Activated naive CD8-positive, alpha-beta T cell treated with anti-CD3 and anti-CD28 coated beads, Interleukin-2, amount 10 ng/mL, durations not matched to agents 7 days and 5 days (primary cell): ENCODE measurements around the gene BMP6. TPM values are rescaled to one million over a fixed set of nuclear protein-coding genes. Genes with fewer than 3 reads are reported as not detected.

Experiments used
- ATAC-seq: fragments of 150-1000 bp; cut with Tn5 transposase; one replicate; pipeline ENCODE4 v1.10.0; 2021; ENCODE audit warnings: low read depth, moderate library complexity
- POLR2A ChIA-PET: fragments of 350-600 bp; sonication (Branson Sonifier 250); formaldehyde crosslinking; loops from one replicate; lab custom pipeline; 2021; ENCODE audit warnings: antibody characterized with exemption; lab: Charles Lee
- DNase-seq: peaks from one replicate; pipeline ENCODE4 v3.0.0; 2021
- H3K27ac Mint-ChIP-seq: one replicate; pipeline ENCODE4 v1.8.0; 2022; ENCODE audit warnings: mild to moderate bottlenecking, mixed read lengths
- H3K27me3 Mint-ChIP-seq: one replicate; pipeline ENCODE4 v1.8.0; 2022; ENCODE audit warnings: mild to moderate bottlenecking, moderate library complexity, mixed read lengths
- H3K36me3 Mint-ChIP-seq: one replicate; pipeline ENCODE4 v1.8.0; 2021; ENCODE audit warnings: mild to moderate bottlenecking, mixed read lengths
- H3K4me1 Mint-ChIP-seq: one replicate; pipeline ENCODE4 v1.8.0; 2021; ENCODE audit warnings: mixed read lengths
- H3K4me3 Mint-ChIP-seq: one replicate; pipeline ENCODE4 v1.8.0; 2022; ENCODE audit warnings: mild to moderate bottlenecking, moderate library complexity, mixed read lengths
- H3K9me3 Mint-ChIP-seq: one replicate; pipeline ENCODE4 v1.8.0; 2021; ENCODE audit warnings: mixed read lengths
- total RNA-seq, 2 experiments: library from RNA; stranded (reverse); gene quantifications; one replicate each; pipeline ENCODE4 v1.2.3, GENCODE V29; 2021

BMP6 gene
- total RNA-seq, 2 experiments from 2014 or later = not detected

DNA sequence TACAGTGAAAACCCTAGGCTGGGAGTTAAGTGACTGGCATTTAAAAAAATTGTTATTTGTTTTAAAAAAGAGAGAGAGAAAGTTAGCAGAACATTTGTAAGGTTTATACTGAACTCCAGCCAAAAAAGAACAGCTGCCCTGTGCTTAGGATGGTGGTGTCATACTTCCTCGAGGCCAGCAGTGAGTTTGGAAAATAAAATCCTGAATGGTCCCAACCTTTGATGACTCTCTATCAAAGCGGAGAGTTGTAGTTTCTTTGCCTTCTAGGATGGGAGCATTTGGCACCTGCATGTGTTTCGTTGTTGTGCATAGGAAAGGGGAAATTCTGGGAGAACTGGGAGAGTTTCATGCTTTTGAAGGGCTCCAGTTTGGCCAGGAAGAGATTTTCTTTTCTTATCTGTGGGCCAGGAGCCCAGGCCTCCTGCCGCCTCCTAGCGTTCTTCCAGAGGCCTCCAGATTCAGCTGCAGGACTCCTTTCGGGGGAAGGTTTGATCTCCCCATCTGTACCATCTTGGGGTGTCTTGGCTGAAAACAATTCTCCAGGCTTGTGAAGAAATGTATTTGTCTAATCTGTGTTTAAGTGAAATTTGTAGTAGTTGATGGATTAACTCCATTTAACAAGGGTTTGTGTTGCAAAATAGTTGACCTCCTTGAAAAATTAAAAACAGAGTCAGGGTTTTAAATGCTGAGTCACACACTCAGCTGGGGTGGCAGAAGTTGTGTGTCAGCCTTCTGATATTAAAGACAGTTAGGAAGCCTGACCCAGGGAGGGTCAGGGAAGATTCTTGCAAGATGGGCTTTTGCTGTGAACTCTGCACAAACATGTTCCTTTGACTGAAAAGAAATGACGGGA, 121.3 kb downstream of the BMP6 start:
- Mint-ChIP-seq H3K36me3 (no peaks in the 10 kb centered on the region), H3K9me3 (peaks cover 4% of the 10 kb centered on the region), H3K27me3 (peaks cover 9% of the 10 kb centered on the region), H3K27ac (no peak overlapping the region), H3K4me1 (no peaks in the 10 kb centered on the region), H3K4me3 (no peak overlapping the region)
- POLR2A ChIA-PET = no interaction called here
- no peak for ATAC-seq
- DNase-seq = no peak

- POLR2A ChIA-PET = no interaction called here
Measured at GRCh38 chr6:7848229-7848628, 122.3 kb downstream of the BMP6 start.

DNA sequence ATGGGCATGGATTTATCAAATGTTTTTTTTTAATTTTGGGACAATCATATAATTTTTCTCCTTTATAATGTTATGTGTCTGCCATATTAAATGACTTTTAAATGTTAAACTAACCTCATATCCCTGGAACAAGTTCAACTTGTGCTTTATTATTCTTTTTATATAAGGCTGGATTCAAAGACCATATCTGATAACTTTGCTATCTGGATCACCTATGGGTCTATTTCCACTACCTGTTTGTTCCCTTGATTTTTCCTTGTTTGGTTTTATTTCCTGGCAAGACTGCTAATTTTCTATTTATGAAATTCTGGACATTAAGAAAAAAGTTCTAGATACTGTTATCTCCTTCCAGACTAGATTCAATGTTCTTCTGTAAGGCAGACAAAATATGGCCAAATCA, 125.9 kb downstream of the BMP6 start:
- POLR2A ChIA-PET = no interaction called here
- Mint-ChIP-seq H3K4me3 (no peak overlapping the region), H3K27me3 (peaks cover 7% of the 10 kb centered on the region), H3K36me3 (no peaks in the 10 kb centered on the region), H3K9me3 (peaks cover 7% of the 10 kb centered on the region), H3K4me1 (no peaks in the 10 kb centered on the region), H3K27ac (no peak overlapping the region)
- ATAC-seq = no peak
- no peak for DNase-seq

More at GRCh38 chr6:7848229-7848628, 122.3 kb downstream of the BMP6 start:
- Mint-ChIP-seq H3K9me3 (peaks cover 7% of the 10 kb centered on the region), H3K4me1 (no peaks in the 10 kb centered on the region), H3K27ac (no peak overlapping the region), H3K36me3 (no peaks in the 10 kb centered on the region), H3K4me3 (no peak overlapping the region), H3K27me3 (peaks cover 9% of the 10 kb centered on the region)
- ATAC-seq (no peak), DNase-seq (no peak)

DNA sequence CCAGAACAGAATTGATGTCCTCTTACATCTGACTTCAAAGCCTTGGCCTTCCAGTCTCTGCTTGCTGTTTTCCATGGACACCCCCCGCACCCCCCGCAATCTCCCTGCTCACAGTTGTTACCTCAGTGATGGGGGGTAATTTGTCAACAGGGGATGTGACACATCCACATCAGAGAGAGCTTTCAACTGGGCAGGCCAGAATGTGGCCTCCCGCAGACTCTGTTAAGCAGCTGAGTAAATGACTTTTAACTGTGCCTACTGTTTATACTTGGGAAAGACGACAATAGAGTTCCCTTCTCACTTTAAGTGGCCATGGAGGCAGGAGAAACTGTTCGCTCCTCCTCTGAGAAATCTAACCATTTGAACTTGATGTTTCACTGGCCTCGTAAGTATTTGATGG, 133.7 kb downstream of the BMP6 start:
- no peaks in the 10 kb centered on the region for H3K4me1 Mint-ChIP-seq
- H3K27ac Mint-ChIP-seq = no peak overlapping the region
- H3K9me3 Mint-ChIP-seq = no peaks in the 10 kb centered on the region
- no peak overlapping the region for H3K4me3 Mint-ChIP-seq
- no peak for DNase-seq
- H3K27me3 Mint-ChIP-seq = peaks cover 4% of the 10 kb centered on the region
- H3K36me3 Mint-ChIP-seq = no peaks in the 10 kb centered on the region
- ATAC-seq = no peak
- POLR2A ChIA-PET = no interaction called here

GRCh38 chr6:7865781-7866180, 139.9 kb downstream of the BMP6 start:
- no peak overlapping the region for H3K27ac Mint-ChIP-seq
- POLR2A ChIA-PET = no interaction called here
- ATAC-seq = no peak
- H3K9me3 Mint-ChIP-seq = no peaks in the 10 kb centered on the region
- peaks cover 8% of the 10 kb centered on the region for H3K27me3 Mint-ChIP-seq
- no peaks in the 10 kb centered on the region for H3K4me1 Mint-ChIP-seq
- H3K36me3 Mint-ChIP-seq = no peaks in the 10 kb centered on the region
- no peak overlapping the region for H3K4me3 Mint-ChIP-seq
- no peak for DNase-seq

GRCh38 chr6:7866526-7866925, 140.6 kb downstream of the BMP6 start:
- no peak overlapping the region for H3K27ac Mint-ChIP-seq
- no peak for DNase-seq
- H3K4me3 Mint-ChIP-seq = no peak overlapping the region
- ATAC-seq = no peak
- POLR2A ChIA-PET = no interaction called here
- no peaks in the 10 kb centered on the region for H3K36me3 Mint-ChIP-seq
- H3K9me3 Mint-ChIP-seq = no peaks in the 10 kb centered on the region
- H3K4me1 Mint-ChIP-seq = no peaks in the 10 kb centered on the region
- H3K27me3 Mint-ChIP-seq = peaks cover 8% of the 10 kb centered on the region

DNA sequence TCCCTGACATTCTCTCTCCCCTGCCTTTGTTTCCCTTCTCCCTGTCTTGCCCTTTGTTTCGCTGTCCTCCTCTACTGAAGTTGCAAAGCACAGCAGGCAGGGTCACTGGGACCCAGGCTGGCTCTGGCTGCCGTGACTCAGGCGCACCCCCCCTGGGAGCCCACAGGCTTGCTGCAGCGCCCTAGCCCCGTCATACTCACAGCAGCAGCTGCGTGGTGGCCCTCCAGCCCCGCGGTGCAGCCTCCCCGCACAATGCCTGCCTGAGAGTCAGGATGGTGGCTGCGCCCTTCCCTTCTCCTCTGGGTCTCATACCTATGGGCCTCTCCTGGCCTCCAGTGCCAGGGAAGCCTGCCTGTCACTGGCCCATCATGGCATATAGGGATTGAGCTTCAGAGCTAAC, 143.0 kb downstream of the BMP6 start:
- no peak for DNase-seq
- ATAC-seq = no peak
- H3K27ac Mint-ChIP-seq = no peak overlapping the region
- H3K4me3 Mint-ChIP-seq = no peak overlapping the region
- no peaks in the 10 kb centered on the region for H3K36me3 Mint-ChIP-seq
- peaks cover 4% of the 10 kb centered on the region for H3K27me3 Mint-ChIP-seq
- H3K4me1 Mint-ChIP-seq = no peaks in the 10 kb centered on the region
- H3K9me3 Mint-ChIP-seq = peaks cover 1% of the 10 kb centered on the region
- POLR2A ChIA-PET = no interaction called here

DNA sequence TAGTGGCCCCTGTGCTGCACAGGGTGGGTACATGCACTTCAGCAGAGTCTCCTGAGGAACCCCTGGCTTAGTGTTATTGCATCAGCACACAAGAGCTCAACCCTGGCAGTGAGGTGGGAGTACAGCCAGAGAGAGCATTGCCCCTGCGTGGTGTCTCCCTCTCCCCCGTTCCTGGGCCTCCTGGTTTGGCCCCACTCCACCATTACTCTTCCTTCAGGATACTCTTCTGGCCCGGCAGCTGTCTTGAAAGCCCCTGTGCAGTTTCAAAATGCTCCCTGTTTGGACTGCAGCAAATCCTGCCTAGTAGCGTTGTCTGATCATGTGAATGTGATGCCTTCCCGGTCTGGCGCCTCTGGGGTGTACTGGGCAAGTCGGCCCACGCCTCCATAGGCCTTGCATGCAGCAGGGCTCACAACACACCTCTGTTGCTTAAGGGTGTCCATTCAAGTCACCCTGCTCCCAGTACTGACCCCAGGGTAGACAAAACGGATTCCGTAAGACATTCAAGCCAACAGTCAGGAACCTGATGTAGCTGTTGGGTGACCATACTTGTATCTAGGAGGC, 152.6 kb downstream of the BMP6 start:
- H3K36me3 Mint-ChIP-seq = peaks cover 13% of the 10 kb centered on the region
- no peak for DNase-seq
- no peaks in the 10 kb centered on the region for H3K27me3 Mint-ChIP-seq
- no peak for ATAC-seq
- no peak overlapping the region for H3K4me3 Mint-ChIP-seq
- no peaks in the 10 kb centered on the region for H3K4me1 Mint-ChIP-seq
- no peaks in the 10 kb centered on the region for H3K9me3 Mint-ChIP-seq
- H3K27ac Mint-ChIP-seq = no peak overlapping the region
- POLR2A ChIA-PET = no interaction called here

GRCh38 chr6:7879043-7879442, 153.1 kb downstream of the BMP6 start:
- Mint-ChIP-seq H3K4me3 (no peak overlapping the region), H3K36me3 (peaks cover 19% of the 10 kb centered on the region), H3K9me3 (no peaks in the 10 kb centered on the region), H3K4me1 (no peaks in the 10 kb centered on the region), H3K27me3 (no peaks in the 10 kb centered on the region), H3K27ac (no peak overlapping the region)
- DNase-seq (no peak), ATAC-seq (no peak)
- POLR2A ChIA-PET = no interaction called here

DNA sequence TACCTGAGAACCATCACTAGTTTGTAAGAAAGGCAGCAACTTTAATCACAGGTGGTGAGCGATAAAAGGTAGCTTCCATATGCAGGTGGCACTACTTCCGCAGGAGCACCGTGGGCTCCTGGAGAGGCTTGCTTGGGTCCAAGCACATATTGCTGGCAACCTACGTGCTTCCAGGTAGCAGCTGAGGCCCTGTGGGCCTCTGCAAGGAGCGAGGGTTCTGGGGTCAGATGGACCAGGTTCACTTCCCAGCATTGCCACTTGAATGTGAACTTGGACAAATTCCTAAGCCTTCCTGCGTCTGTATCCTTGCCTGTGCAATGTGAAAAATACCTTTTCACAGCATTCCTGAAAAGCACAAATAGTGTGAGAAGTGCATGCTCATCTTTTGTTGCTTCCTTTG, 153.7 kb downstream of the BMP6 start:
- H3K36me3 Mint-ChIP-seq = peaks cover 20% of the 10 kb centered on the region
- POLR2A ChIA-PET = no interaction called here
- no peak for DNase-seq

DNA sequence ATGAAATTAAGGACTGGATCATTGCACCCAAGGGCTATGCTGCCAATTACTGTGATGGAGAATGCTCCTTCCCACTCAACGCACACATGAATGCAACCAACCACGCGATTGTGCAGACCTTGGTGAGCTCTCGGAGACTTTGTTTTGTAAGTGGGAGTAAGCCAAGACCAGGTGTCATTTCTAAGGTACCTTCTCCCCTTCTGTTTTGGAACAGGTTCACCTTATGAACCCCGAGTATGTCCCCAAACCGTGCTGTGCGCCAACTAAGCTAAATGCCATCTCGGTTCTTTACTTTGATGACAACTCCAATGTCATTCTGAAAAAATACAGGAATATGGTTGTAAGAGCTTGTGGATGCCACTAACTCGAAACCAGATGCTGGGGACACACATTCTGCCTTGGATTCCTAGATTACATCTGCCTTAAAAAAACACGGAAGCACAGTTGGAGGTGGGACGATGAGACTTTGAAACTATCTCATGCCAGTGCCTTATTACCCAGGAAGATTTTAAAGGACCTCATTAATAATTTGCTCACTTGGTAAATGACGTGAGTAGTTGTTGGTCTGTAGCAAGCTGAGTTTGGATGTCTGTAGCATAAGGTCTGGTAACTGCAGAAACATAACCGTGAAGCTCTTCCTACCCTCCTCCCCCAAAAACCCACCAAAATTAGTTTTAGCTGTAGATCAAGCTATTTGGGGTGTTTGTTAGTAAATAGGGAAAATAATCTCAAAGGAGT, 154.2 kb downstream of the BMP6 start:
- no peak for ATAC-seq
- Mint-ChIP-seq H3K27me3 (no peaks in the 10 kb centered on the region), H3K36me3 (peaks cover 24% of the 10 kb centered on the region), H3K4me1 (no peaks in the 10 kb centered on the region), H3K27ac (no peak overlapping the region), H3K9me3 (no peaks in the 10 kb centered on the region), H3K4me3 (no peak overlapping the region)
- no peak for DNase-seq
- POLR2A ChIA-PET = no interaction called here

More for the DNA sequence above, 153.7 kb downstream of the BMP6 start:
- ATAC-seq = no peak
- Mint-ChIP-seq H3K4me3 (no peak overlapping the region), H3K27me3 (no peaks in the 10 kb centered on the region), H3K9me3 (no peaks in the 10 kb centered on the region), H3K27ac (no peak overlapping the region), H3K4me1 (no peaks in the 10 kb centered on the region)

DNA sequence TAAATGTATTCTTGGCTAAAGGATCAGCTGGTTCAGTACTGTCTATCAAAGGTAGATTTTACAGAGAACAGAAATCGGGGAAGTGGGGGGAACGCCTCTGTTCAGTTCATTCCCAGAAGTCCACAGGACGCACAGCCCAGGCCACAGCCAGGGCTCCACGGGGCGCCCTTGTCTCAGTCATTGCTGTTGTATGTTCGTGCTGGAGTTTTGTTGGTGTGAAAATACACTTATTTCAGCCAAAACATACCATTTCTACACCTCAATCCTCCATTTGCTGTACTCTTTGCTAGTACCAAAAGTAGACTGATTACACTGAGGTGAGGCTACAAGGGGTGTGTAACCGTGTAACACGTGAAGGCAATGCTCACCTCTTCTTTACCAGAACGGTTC, 154.8 kb downstream of the BMP6 start:
- H3K4me1 Mint-ChIP-seq = no peaks in the 10 kb centered on the region
- H3K4me3 Mint-ChIP-seq = no peak overlapping the region
- ATAC-seq = no peak
- H3K9me3 Mint-ChIP-seq = no peaks in the 10 kb centered on the region
- peaks cover 26% of the 10 kb centered on the region for H3K36me3 Mint-ChIP-seq
- no peak overlapping the region for H3K27ac Mint-ChIP-seq
- DNase-seq = no peak
- POLR2A ChIA-PET = no interaction called here
- H3K27me3 Mint-ChIP-seq = no peaks in the 10 kb centered on the region

- Mint-ChIP-seq H3K27ac (no peak overlapping the region), H3K36me3 (peaks cover 28% of the 10 kb centered on the region), H3K9me3 (no peaks in the 10 kb centered on the region), H3K4me1 (no peaks in the 10 kb centered on the region), H3K4me3 (no peak overlapping the region), H3K27me3 (no peaks in the 10 kb centered on the region)
- ATAC-seq = no peak
- no peak for DNase-seq
- POLR2A ChIA-PET = no interaction called here
Measured at GRCh38 chr6:7881765-7882500, 156.0 kb downstream of the BMP6 start.
